Endothelial cell of umbilical vein (primary cell): ENCODE results near the gene DOP1B.

Experiments
- EZH2 ChIP-seq: IDR thresholded peaks from 2 replicates; pipeline ENCODE4 v1.6.1; 2012; ENCODE audit warnings: borderline replicate concordance, low read depth, mild to moderate bottlenecking, moderate library complexity, low read length, inconsistent platforms; ENCODE audit not compliant: severe bottlenecking
- GATA2 ChIP-seq: IDR thresholded peaks from 2 replicates; pipeline ENCODE4 v1.7.0; 2011; ENCODE audit warnings: low read depth, mild to moderate bottlenecking, moderate library complexity, mixed read lengths, low read length; ENCODE audit not compliant: insufficient read length, insufficient read depth
- JUN ChIP-seq: IDR thresholded peaks from 2 replicates; pipeline ENCODE4 v1.6.1; 2011; ENCODE audit warnings: borderline replicate concordance, low read depth; ENCODE audit not compliant: insufficient read length, insufficient read depth
- MYC ChIP-seq: IDR thresholded peaks from one replicate; pipeline ENCODE4 v1.6.1; 2011; ENCODE audit warnings: mild to moderate bottlenecking, low read depth, low read length
- POLR2A ChIP-seq: IDR thresholded peaks from 2 replicates; pipeline ENCODE4 v1.6.1; 2012; ENCODE audit warnings: low read depth, mild to moderate bottlenecking, control low read depth, low read length
- POLR2AphosphoS5 ChIP-seq: IDR thresholded peaks from 2 replicates; pipeline ENCODE4 v1.6.1; 2012; ENCODE audit warnings: low read depth, mild to moderate bottlenecking, control low read depth, low read length, moderate library complexity; ENCODE audit not compliant: insufficient read depth
- TF ChIP-seq, protein P1 (sequence below), 2 donors: IDR thresholded peaks; 1 replicate in 1 of 2; 2 replicates in 1 of 2; pipeline ENCODE4 v1.5.1; 2011; ENCODE audit warnings: low read length in 2 of 2, mild to moderate bottlenecking in 2 of 2, moderate library complexity in 2 of 2, control low read depth in 1 of 2, inconsistent platforms in 1 of 2, low read depth in 1 of 2; ENCODE audit not compliant: insufficient read depth in 1 of 2; ENCODE audit errors: extremely low read depth in 1 of 2
- TF ChIP-seq, protein P2 (sequence below): IDR thresholded peaks from 2 replicates; pipeline ENCODE4 v1.6.1; 2011; ENCODE audit not compliant: insufficient read depth, insufficient read length

- TF ChIP-seq, protein P1, sequence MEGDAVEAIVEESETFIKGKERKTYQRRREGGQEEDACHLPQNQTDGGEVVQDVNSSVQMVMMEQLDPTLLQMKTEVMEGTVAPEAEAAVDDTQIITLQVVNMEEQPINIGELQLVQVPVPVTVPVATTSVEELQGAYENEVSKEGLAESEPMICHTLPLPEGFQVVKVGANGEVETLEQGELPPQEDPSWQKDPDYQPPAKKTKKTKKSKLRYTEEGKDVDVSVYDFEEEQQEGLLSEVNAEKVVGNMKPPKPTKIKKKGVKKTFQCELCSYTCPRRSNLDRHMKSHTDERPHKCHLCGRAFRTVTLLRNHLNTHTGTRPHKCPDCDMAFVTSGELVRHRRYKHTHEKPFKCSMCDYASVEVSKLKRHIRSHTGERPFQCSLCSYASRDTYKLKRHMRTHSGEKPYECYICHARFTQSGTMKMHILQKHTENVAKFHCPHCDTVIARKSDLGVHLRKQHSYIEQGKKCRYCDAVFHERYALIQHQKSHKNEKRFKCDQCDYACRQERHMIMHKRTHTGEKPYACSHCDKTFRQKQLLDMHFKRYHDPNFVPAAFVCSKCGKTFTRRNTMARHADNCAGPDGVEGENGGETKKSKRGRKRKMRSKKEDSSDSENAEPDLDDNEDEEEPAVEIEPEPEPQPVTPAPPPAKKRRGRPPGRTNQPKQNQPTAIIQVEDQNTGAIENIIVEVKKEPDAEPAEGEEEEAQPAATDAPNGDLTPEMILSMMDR (IDR thresholded peaks at IDR 0.05; ENCODE audit: extremely low read depth in 1 of 2, insufficient read depth in 1 of 2, low read depth in 1 of 2, low read length in 2 of 2) = no peak
- TF ChIP-seq MYC (no peak), EZH2 (no peak), GATA2 (no peak), POLR2AphosphoS5 (no peak), POLR2A (no peak), JUN (no peak)
- TF ChIP-seq, protein P2, sequence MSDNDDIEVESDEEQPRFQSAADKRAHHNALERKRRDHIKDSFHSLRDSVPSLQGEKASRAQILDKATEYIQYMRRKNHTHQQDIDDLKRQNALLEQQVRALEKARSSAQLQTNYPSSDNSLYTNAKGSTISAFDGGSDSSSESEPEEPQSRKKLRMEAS = no peak
Observed at GRCh38 chr21:36115138-36115730, 41.4 kb upstream of the DOP1B start.
